Mesenchymal stem cell (in vitro differentiated cells and primary cell): ENCODE results near the gene CRACDL.

Experiments
- DNase-seq: peaks from one replicate; pipeline ENCODE4 v3.0.0-alpha.2; 2013
- H2AFZ ChIP-seq: one replicate; pipeline ENCODE4 v1.6.1; 2013; ENCODE audit warnings: low read depth, mild to moderate bottlenecking, control low read depth, inconsistent platforms, low read length, moderate library complexity
- H2AK5ac ChIP-seq: 2 replicates; pipeline ENCODE4 v1.6.1; 2013; ENCODE audit warnings: low read length, moderate library complexity, mild to moderate bottlenecking, inconsistent platforms; ENCODE audit not compliant: severe bottlenecking
- H2BK120ac ChIP-seq: one replicate; pipeline ENCODE4 v1.6.1; 2013; ENCODE audit warnings: low read depth, mild to moderate bottlenecking, inconsistent platforms, low read length, moderate library complexity
- H2BK12ac ChIP-seq, 2 experiments: one replicate each; pipeline ENCODE4 v1.6.1; 2013; ENCODE audit warnings: inconsistent platforms in 2 of 2, low read length in 2 of 2, mild to moderate bottlenecking in 2 of 2, moderate library complexity in 2 of 2, control low read depth in 1 of 2
- H2BK15ac ChIP-seq: one replicate; pipeline ENCODE4 v1.6.1; 2013; ENCODE audit warnings: mild to moderate bottlenecking, low read depth, inconsistent platforms; ENCODE audit not compliant: poor library complexity, severe bottlenecking
- H2BK5ac ChIP-seq: 2 replicates; pipeline ENCODE4 v1.6.1; 2013; ENCODE audit warnings: low read depth, mild to moderate bottlenecking, low read length, control low read depth, inconsistent platforms; ENCODE audit not compliant: poor library complexity, severe bottlenecking
- H3K14ac ChIP-seq, 2 experiments: one replicate each; pipeline ENCODE4 v1.6.1; 2013; ENCODE audit warnings: inconsistent platforms in 2 of 2, low read length in 2 of 2, control low read depth in 1 of 2, mild to moderate bottlenecking in 1 of 2, moderate library complexity in 1 of 2
- H3K18ac ChIP-seq, 2 experiments: one replicate each; pipeline ENCODE4 v1.6.1; 2013; ENCODE audit warnings: inconsistent platforms in 2 of 2, low read length in 2 of 2, control low read depth in 1 of 2, low read depth in 1 of 2, mild to moderate bottlenecking in 1 of 2
- H3K23ac ChIP-seq, 2 experiments: one replicate each; pipeline ENCODE4 v1.6.1; 2013; ENCODE audit warnings: inconsistent platforms in 2 of 2, low read length in 2 of 2, mild to moderate bottlenecking in 2 of 2, moderate library complexity in 2 of 2, control low read depth in 1 of 2
- H3K27ac ChIP-seq: 2 replicates; pipeline ENCODE4 v1.5.1; 2013; ENCODE audit warnings: mild to moderate bottlenecking, moderate library complexity, low read length, control low read depth, inconsistent platforms; ENCODE audit not compliant: poor library complexity, severe bottlenecking
- H3K27me3 ChIP-seq, 2 experiments: 2 replicates each; pipeline versions ENCODE4 v1.6.1 to v1.7.0; 2013; ENCODE audit warnings: low read length in 2 of 2, mild to moderate bottlenecking in 2 of 2, moderate library complexity in 2 of 2, control low read depth in 1 of 2, inconsistent platforms in 1 of 2; ENCODE audit not compliant: control insufficient read depth in 1 of 2, insufficient read depth in 1 of 2
- H3K36me3 ChIP-seq, 2 experiments: 2 replicates each; pipeline versions ENCODE4 v1.6.1 to v1.7.0; 2013; ENCODE audit warnings: low read length in 2 of 2, control low read depth in 1 of 2, inconsistent platforms in 1 of 2, low read depth in 1 of 2, mild to moderate bottlenecking in 1 of 2; ENCODE audit not compliant: insufficient read depth in 2 of 2, control insufficient read depth in 1 of 2
- H3K4ac ChIP-seq, 2 experiments: one replicate each; pipeline ENCODE4 v1.6.1; 2013; ENCODE audit warnings: inconsistent platforms in 2 of 2, low read length in 2 of 2, mild to moderate bottlenecking in 2 of 2, moderate library complexity in 2 of 2, control low read depth in 1 of 2, low read depth in 1 of 2
- H3K4me1 ChIP-seq: 2 replicates; pipeline ENCODE4 v1.6.1; 2013; ENCODE audit warnings: low read depth, low read length, control low read depth; ENCODE audit not compliant: control insufficient read depth, insufficient read depth
- H3K4me2 ChIP-seq: 2 replicates; pipeline ENCODE4 v1.6.1; 2013; ENCODE audit warnings: low read length, mild to moderate bottlenecking, inconsistent platforms; ENCODE audit not compliant: poor library complexity, severe bottlenecking
- H3K4me3 ChIP-seq, 2 experiments: 2 replicates each; pipeline versions ENCODE4 v1.5.1 to v1.7.0; 2013; ENCODE audit warnings: low read length in 2 of 2, mild to moderate bottlenecking in 2 of 2, control low read depth in 1 of 2, low read depth in 1 of 2; ENCODE audit not compliant: insufficient read depth in 1 of 2
- H3K79me1 ChIP-seq: replicated peaks from 2 replicates; pipeline ENCODE4 v1.6.1; 2013; ENCODE audit warnings: mild to moderate bottlenecking, control low read depth, low read length, inconsistent platforms; ENCODE audit not compliant: poor library complexity, severe bottlenecking
- H3K9ac ChIP-seq: 2 replicates; pipeline ENCODE4 v1.7.0; 2013; ENCODE audit warnings: mild to moderate bottlenecking, low read length, moderate library complexity
- H3K9me3 ChIP-seq: 2 replicates; pipeline ENCODE4 v1.7.0; 2013; ENCODE audit warnings: mild to moderate bottlenecking, low read length; ENCODE audit not compliant: control insufficient read depth
- H4K8ac ChIP-seq: one replicate; pipeline ENCODE4 v1.6.1; 2013; ENCODE audit warnings: inconsistent platforms, mild to moderate bottlenecking, low read length, moderate library complexity
- H4K91ac ChIP-seq: one replicate; pipeline ENCODE4 v1.6.1; 2013; ENCODE audit warnings: mild to moderate bottlenecking, low read length, inconsistent platforms
- WGBS: methylation state at CpG from one replicate; pipeline ENCODE4 v1.1.7; 2013; ENCODE audit warnings: mixed read lengths; 5-methylcytosine and 5-hydroxymethylcytosine counted together

CRACDL gene

GRCh38 chr2:98875081-98875728 is 60.8 kb downstream of the CRACDL start:
- Histone ChIP-seq H3K18ac (no peak overlapping the region), H3K36me3 (no peaks in the 10 kb centered on the region), H2BK12ac (no peak overlapping the region), H3K79me1 (no peaks in the 10 kb centered on the region), H2BK120ac (no peak overlapping the region), H3K4me1 (no peaks in the 10 kb centered on the region), H3K4me2 (no peak overlapping the region), H2AFZ (no peak overlapping the region), H3K9ac (no peak overlapping the region), H3K14ac (no peak overlapping the region), H2AK5ac (no peak overlapping the region), H2BK15ac (no peak overlapping the region), H3K23ac (no peak overlapping the region), H3K27ac (no peak overlapping the region), H3K4ac (no peak overlapping the region), H3K27me3 (peaks cover 0 to 36% of the 10 kb centered on the region in 2 experiments), H2BK5ac (no peak overlapping the region), H3K9me3 (no peaks in the 10 kb centered on the region), H4K91ac (no peak overlapping the region), H4K8ac (no peak overlapping the region), H3K4me3 (no peak overlapping the region)
- WGBS: 76% methylated on average over 14 of the region's 14 CpGs
- DNase-seq: no peak

DNA sequence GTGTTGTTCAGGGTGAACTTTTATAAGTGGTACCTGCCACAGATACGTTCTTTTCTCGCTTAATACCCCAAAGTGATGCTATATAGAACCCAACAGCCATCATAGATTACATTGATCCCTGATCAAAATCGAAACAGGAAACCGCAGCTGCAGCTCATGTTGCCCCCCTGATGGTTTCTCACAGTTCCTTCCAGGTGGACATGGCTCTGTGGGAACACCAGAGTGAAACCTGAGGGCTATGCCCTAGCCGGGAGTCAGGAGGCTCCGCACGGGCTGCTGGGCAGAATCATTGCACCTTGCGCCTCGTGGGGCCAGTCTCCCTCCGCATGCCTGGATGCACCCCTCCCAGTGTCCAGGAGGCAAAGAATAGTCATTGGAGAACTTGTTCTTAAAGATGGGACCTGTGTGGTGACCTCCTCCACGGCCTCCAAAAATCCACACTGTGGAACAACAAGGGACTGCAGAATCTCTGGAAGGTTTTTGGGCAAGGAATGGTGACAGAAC is 61.8 kb downstream of the CRACDL start:
- no peak overlapping the region for H3K4me3 ChIP-seq
- H4K91ac ChIP-seq: no peak overlapping the region
- H3K27ac ChIP-seq: no peak overlapping the region
- H2AFZ ChIP-seq: no peak overlapping the region
- H3K9me3 ChIP-seq: no peaks in the 10 kb centered on the region
- no peak overlapping the region for H3K14ac ChIP-seq
- no peak overlapping the region for H2AK5ac ChIP-seq
- H4K8ac ChIP-seq: no peak overlapping the region
- H2BK12ac ChIP-seq: no peak overlapping the region
- H3K4ac ChIP-seq: no peak overlapping the region
- H3K9ac ChIP-seq: no peak overlapping the region
- H3K36me3 ChIP-seq: no peaks in the 10 kb centered on the region
- peaks cover 0 to 30% of the 10 kb centered on the region in 2 experiments for H3K27me3 ChIP-seq
- no peak overlapping the region for H2BK15ac ChIP-seq
- no peak overlapping the region for H2BK120ac ChIP-seq
- H2BK5ac ChIP-seq: no peak overlapping the region
- no peak overlapping the region for H3K4me2 ChIP-seq
- no peaks in the 10 kb centered on the region for H3K79me1 ChIP-seq
- no peak overlapping the region for H3K18ac ChIP-seq
- WGBS: 87% methylated on average over 10 of the region's 11 CpGs
- no peak overlapping the region for H3K23ac ChIP-seq
- no peaks in the 10 kb centered on the region for H3K4me1 ChIP-seq
- DNase-seq: no peak

DNA sequence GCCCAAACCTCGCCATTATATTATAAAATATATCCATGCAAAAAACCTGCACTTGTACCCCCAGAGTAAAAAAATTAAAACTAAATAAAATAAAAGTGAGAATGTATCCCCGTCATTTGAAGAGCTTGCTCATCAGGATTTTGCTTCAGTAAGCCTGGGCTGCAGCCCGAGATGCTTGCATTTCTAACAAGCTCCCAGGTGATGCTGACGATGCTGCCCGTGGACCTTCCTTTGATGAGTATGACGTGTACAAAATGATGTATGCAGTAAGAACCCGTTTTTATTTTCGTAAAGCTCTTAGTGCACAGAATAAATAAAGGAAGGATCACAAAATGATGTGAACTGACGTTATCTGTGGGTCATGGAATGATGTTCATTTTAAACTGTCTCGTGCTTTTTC is 63.5 kb downstream of the CRACDL start:
- Histone ChIP-seq H3K4me1 (no peaks in the 10 kb centered on the region), H3K14ac (no peak overlapping the region), H3K27ac (no peak overlapping the region), H3K9ac (no peak overlapping the region), H3K4me3 (no peak overlapping the region), H3K36me3 (no peaks in the 10 kb centered on the region), H3K27me3 (peaks cover 0 to 30% of the 10 kb centered on the region in 2 experiments), H2BK15ac (no peak overlapping the region), H4K91ac (no peak overlapping the region), H4K8ac (no peak overlapping the region), H2BK5ac (no peak overlapping the region), H2AFZ (no peak overlapping the region), H3K79me1 (no peaks in the 10 kb centered on the region), H3K4me2 (no peak overlapping the region), H3K4ac (no peak overlapping the region), H2AK5ac (no peak overlapping the region), H3K23ac (no peak overlapping the region), H3K9me3 (no peaks in the 10 kb centered on the region), H3K18ac (no peak overlapping the region), H2BK120ac (no peak overlapping the region), H2BK12ac (no peak overlapping the region)
- 89% methylated on average over 9 of the region's 10 CpGs for WGBS
- DNase-seq: no peak

GRCh38 chr2:98871506-98871905 is 64.5 kb downstream of the CRACDL start:
- no peak for DNase-seq
- H3K18ac ChIP-seq: no peak overlapping the region
- H3K4me3 ChIP-seq: no peak overlapping the region
- no peak overlapping the region for H3K4me2 ChIP-seq
- no peak overlapping the region for H2BK5ac ChIP-seq
- H3K79me1 ChIP-seq: no peaks in the 10 kb centered on the region
- H4K8ac ChIP-seq: no peak overlapping the region
- no peak overlapping the region for H2BK120ac ChIP-seq
- WGBS: 96% methylated on average over 2 of the region's 2 CpGs
- no peak overlapping the region for H3K9ac ChIP-seq
- no peak overlapping the region for H3K4ac ChIP-seq
- no peak overlapping the region for H2BK15ac ChIP-seq
- H2BK12ac ChIP-seq: no peak overlapping the region
- H3K9me3 ChIP-seq: no peaks in the 10 kb centered on the region
- peaks cover 1% of the 10 kb centered on the region for H3K4me1 ChIP-seq
- no peaks in the 10 kb centered on the region for H3K36me3 ChIP-seq
- no peak overlapping the region for H3K27ac ChIP-seq
- no peak overlapping the region for H2AK5ac ChIP-seq
- no peak overlapping the region for H2AFZ ChIP-seq
- H3K14ac ChIP-seq: no peak overlapping the region
- no peak overlapping the region for H4K91ac ChIP-seq
- peaks cover 0 to 30% of the 10 kb centered on the region in 2 experiments for H3K27me3 ChIP-seq
- H3K23ac ChIP-seq: no peak overlapping the region
